Stimulated activated CD8-positive, alpha-beta memory T cell treated with anti-CD3 and anti-CD28 coated beads, Interleukin-15, amount 100 ng/mL, for 4 hours (primary cell): ENCODE measurements around the gene CNTN3.

Experiments
- DNase-seq, 2 donors: peaks; one replicate each; pipeline ENCODE4 v3.0.0-alpha.2; 2020; ENCODE audit warnings: low read depth in 2 of 2

The CNTN3 gene

GRCh38 chr3:74614107-74614967 is at the start of gene CNTN3:
TSS of gene CNTN3 (minus strand) at chr3:74614659. CDS start at chr3:74521112, 93,547 bp downstream.
- no peak for DNase-seq

- no peak for DNase-seq
Observed at GRCh38 chr3:74663178-74663577, 48.7 kb upstream of the CNTN3 start.

GRCh38 chr3:74661672-74662071 is 47.2 kb upstream of the CNTN3 start:
- DNase-seq, result no peak

- DNase-seq, result no peak
Observed at GRCh38 chr3:74651885-74652284, 37.4 kb upstream of the CNTN3 start.

GRCh38 chr3:74651292-74651691 is 36.8 kb upstream of the CNTN3 start:
- no peak for DNase-seq

GRCh38 chr3:74648107-74648506 is 33.6 kb upstream of the CNTN3 start:
- DNase-seq, result no peak

GRCh38 chr3:74646094-74646493 is 31.6 kb upstream of the CNTN3 start:
- DNase-seq, result no peak

GRCh38 chr3:74643636-74644035 is 29.2 kb upstream of the CNTN3 start:
- no peak for DNase-seq

GRCh38 chr3:74642876-74643275 is 28.4 kb upstream of the CNTN3 start:
- no peak for DNase-seq

- DNase-seq, result no peak
Observed at GRCh38 chr3:74640211-74640610, 25.8 kb upstream of the CNTN3 start.

GRCh38 chr3:74639681-74640080 is 25.2 kb upstream of the CNTN3 start:
- DNase-seq, result no peak

- DNase-seq, result no peak
Observed at GRCh38 chr3:74636981-74637380, 22.5 kb upstream of the CNTN3 start.

GRCh38 chr3:74633021-74633420 is 18.6 kb upstream of the CNTN3 start:
- DNase-seq, result no peak

GRCh38 chr3:74631351-74632140 is 17.1 kb upstream of the CNTN3 start:
- DNase-seq, result no peak

- no peak for DNase-seq
Observed at GRCh38 chr3:74630602-74631001, 16.1 kb upstream of the CNTN3 start.

GRCh38 chr3:74626011-74626410 is 11.6 kb upstream of the CNTN3 start:
- no peak for DNase-seq

- DNase-seq, result no peak
Observed at GRCh38 chr3:74624301-74624700, 9.8 kb upstream of the CNTN3 start.

GRCh38 chr3:74623261-74623836 is 8.9 kb upstream of the CNTN3 start:
- no peak for DNase-seq

- DNase-seq, result no peak
Observed at GRCh38 chr3:74621581-74621980, 7.1 kb upstream of the CNTN3 start.

GRCh38 chr3:74617776-74618175 is 3.3 kb upstream of the CNTN3 start:
- no peak for DNase-seq

GRCh38 chr3:74613521-74614106 is 845 bp downstream of the CNTN3 start:
- no peak for DNase-seq

- no peak for DNase-seq
Observed at GRCh38 chr3:74613060-74613459, 1.4 kb downstream of the CNTN3 start.
